Stimulated activated CD8-positive, alpha-beta memory T cell treated with anti-CD3 and anti-CD28 coated beads, Interleukin-7, amount 100 ng/mL, for 1 hour (primary cell): ENCODE results near the gene CSF1.
"Not testable (repeated sequence)": the region's sequence is repeated elsewhere in the genome, so short reads cannot be mapped to it uniquely, and the experiment has no call there.

Experiments used
- DNase-seq, 2 donors: peaks; one replicate each; pipeline ENCODE4 v3.0.0-alpha.2; 2020; ENCODE audit warnings: low read depth in 2 of 2

CSF1 gene

GRCh38 chr1:109910123-109910962, at the start of gene CSF1:
TSS of gene CSF1 (plus strand) at chr1:109910849. CDS start at chr1:109911024, 175 bp downstream.
- peak; percentile 29 to 30 for DNase-seq

GRCh38 chr1:109861616-109862015, 49.0 kb upstream of the CSF1 start:
- not testable (repeated sequence) for DNase-seq

GRCh38 chr1:109863667-109864046, 47.0 kb upstream of the CSF1 start:
- no peak for DNase-seq

GRCh38 chr1:109864047-109864822, 46.4 kb upstream of the CSF1 start:
- no peak for DNase-seq

GRCh38 chr1:109864930-109865612, 45.6 kb upstream of the CSF1 start:
- no peak for DNase-seq

GRCh38 chr1:109866071-109866470, 44.6 kb upstream of the CSF1 start:
- DNase-seq = no peak

GRCh38 chr1:109873278-109874175, 37.1 kb upstream of the CSF1 start:
- no peak for DNase-seq

- DNase-seq = no peak
Measured at GRCh38 chr1:109874445-109874844, 36.2 kb upstream of the CSF1 start.

- no peak for DNase-seq
Measured at GRCh38 chr1:109875874-109876273, 34.8 kb upstream of the CSF1 start.

- no peak for DNase-seq
Measured at GRCh38 chr1:109876617-109877316, 33.9 kb upstream of the CSF1 start.

- DNase-seq = no peak
Measured at GRCh38 chr1:109877317-109877771, 33.3 kb upstream of the CSF1 start.

- no peak for DNase-seq
Measured at GRCh38 chr1:109877776-109878175, 32.9 kb upstream of the CSF1 start.

- no peak for DNase-seq
Measured at GRCh38 chr1:109878531-109879104, 32.0 kb upstream of the CSF1 start.

GRCh38 chr1:109879371-109879770, 31.3 kb upstream of the CSF1 start:
- not testable (repeated sequence) for DNase-seq

- DNase-seq = no peak
Measured at GRCh38 chr1:109879881-109880525, 30.6 kb upstream of the CSF1 start.

- no peak for DNase-seq
Measured at GRCh38 chr1:109880971-109881894, 29.4 kb upstream of the CSF1 start.

- no peak for DNase-seq
Measured at GRCh38 chr1:109881906-109882287, 28.8 kb upstream of the CSF1 start.
